Panc1 (cell line): Measurements from ENCODE around the gene NTRK3.

Experiments used
- CTCF ChIP-seq: fragments of 450-650 bp; IDR thresholded peaks from 2 replicates; pipeline ENCODE4 v1.5.1; 2017; ENCODE audit warnings: mild to moderate bottlenecking
- POLR2AphosphoS5 ChIP-seq: IDR thresholded peaks from 2 replicates; pipeline ENCODE4 v1.6.1; 2012; ENCODE audit warnings: mild to moderate bottlenecking, low read depth, low read length, moderate library complexity
- REST ChIP-seq, 2 experiments: IDR thresholded peaks; 2 replicates each; pipeline ENCODE4 v1.6.1; 2011 to 2012; ENCODE audit warnings: low read depth in 2 of 2, control low read depth in 1 of 2, low read length in 1 of 2, mild to moderate bottlenecking in 1 of 2, moderate library complexity in 1 of 2; ENCODE audit not compliant: insufficient read depth in 1 of 2
- SIN3A ChIP-seq: IDR thresholded peaks from 2 replicates; pipeline ENCODE4 v1.6.1; 2012; ENCODE audit warnings: low read depth, mild to moderate bottlenecking, low read length, moderate library complexity, borderline replicate concordance; ENCODE audit not compliant: insufficient read depth

DNA sequence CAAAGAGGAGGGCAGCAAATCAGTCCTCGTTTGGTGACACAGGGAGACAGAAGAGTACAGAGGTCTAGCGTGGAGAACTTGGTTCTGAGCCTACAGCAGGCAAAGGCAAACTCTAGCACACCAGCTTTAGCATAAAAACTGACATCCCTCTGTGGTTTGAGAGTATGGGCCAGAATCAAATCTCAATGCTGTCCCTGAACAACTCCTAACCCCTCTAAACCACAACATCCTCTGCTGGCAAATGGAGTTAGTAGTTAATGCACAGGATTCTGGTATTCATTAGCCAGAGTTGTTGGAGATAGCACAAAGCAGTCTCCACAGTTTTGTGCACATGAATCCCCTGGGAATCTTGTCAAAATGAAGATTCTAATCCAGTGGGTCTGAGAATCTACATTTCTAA lies 315.8 kb downstream of the NTRK3 start:
- TF ChIP-seq CTCF (no peak), POLR2AphosphoS5 (no peak), REST (IDR thresholded peaks at IDR 0.05; ENCODE audit: insufficient read depth in 1 of 2, low read depth in 2 of 2, low read length in 1 of 2) (no peak), SIN3A (no peak)
